SK-N-SH (cell line): ENCODE data around the gene SNCAIP. TPM values are rescaled to one million over a fixed set of nuclear protein-coding genes. Genes with fewer than 3 reads are reported as not detected.

Source experiments
- CTCF ChIA-PET: fragments of 300-600, 350-600 bp; formaldehyde crosslinking; extraction: SDS; loops from one replicate; lab custom pipeline; 2021; lab: Yijun Ruan, JAX
- POLR2A ChIA-PET: fragments of 350-600 bp; sonication (Branson Sonifier 250); formaldehyde crosslinking; extraction: SDS; loops from one replicate; lab custom pipeline; 2020; ENCODE audit warnings: antibody characterized with exemption, inconsistent platforms; lab: Yijun Ruan, JAX
- DNase-seq: peaks from one replicate; pipeline ENCODE4 v3.0.0; 2012
- H2AFZ ChIP-seq: fragments of 200-600 bp; sonication (generic); 2 replicates; pipeline ENCODE4 v1.8.1; 2016; ENCODE audit warnings: antibody characterized with exemption, mild to moderate bottlenecking, low read depth
- H3F3A ChIP-seq: fragments of 200-600 bp; sonication (generic); replicated peaks from 2 replicates; pipeline ENCODE3; 2016; ENCODE audit warnings: antibody characterized with exemption, mild to moderate bottlenecking; ENCODE audit not compliant: insufficient read depth
- H3K27ac ChIP-seq, 2 experiments: fragments of 200-500 bp in 1 of 2; fragments of 200-600 bp in 1 of 2; sonication (Bioruptor generic) in 1 of 2; sonication (generic), shearing (Covaris generic) in 1 of 2; 2 replicates each; pipeline versions ENCODE4 v1.5.1 to v1.6.1; 2014 to 2016; ENCODE audit warnings: low read depth in 2 of 2, inconsistent platforms in 1 of 2, low read length in 1 of 2, mild to moderate bottlenecking in 1 of 2, mixed read lengths in 1 of 2
- H3K27me3 ChIP-seq: fragments of 200-600 bp; sonication (generic), shearing (Covaris generic); 2 replicates; pipeline ENCODE4 v1.6.1; 2016; ENCODE audit warnings: mixed run types; ENCODE audit not compliant: insufficient read depth
- H3K36me3 ChIP-seq, 2 experiments: fragments of 200-500 bp in 1 of 2; fragments of 200-600 bp in 1 of 2; sonication (Bioruptor generic) in 1 of 2; sonication (generic) in 1 of 2; replicated peaks in 1 of 2; 2 replicates each; pipeline versions ENCODE3 to v1.5.1; 2014 to 2016; ENCODE audit warnings: low read length in 1 of 2, mild to moderate bottlenecking in 1 of 2; ENCODE audit not compliant: insufficient read depth in 2 of 2, control insufficient read depth in 1 of 2
- H3K4me1 ChIP-seq, 2 experiments: fragments of 200-500 bp in 1 of 2; fragments of 200-600 bp in 1 of 2; sonication (Bioruptor generic) in 1 of 2; sonication (generic), shearing (Covaris generic) in 1 of 2; 2 replicates each; pipeline versions ENCODE4 v1.5.1 to v1.6.1; 2014 to 2016; ENCODE audit warnings: low read depth in 1 of 2, low read length in 1 of 2, mixed run types in 1 of 2; ENCODE audit not compliant: insufficient read depth in 2 of 2, control insufficient read depth in 1 of 2
- H3K4me2 ChIP-seq: fragments of 200-600 bp; sonication (generic), shearing (Covaris generic); 2 replicates; pipeline ENCODE4 v1.6.1; 2017; ENCODE audit warnings: mixed run types
- H3K4me3 ChIP-seq, 2 experiments: fragments of 200-500 bp in 1 of 2; fragments of 200-600 bp in 1 of 2; sonication (Bioruptor generic) in 1 of 2; sonication (generic), shearing (Covaris generic) in 1 of 2; 2 replicates each; pipeline versions ENCODE4 v1.5.1 to v1.8.1; 2014 to 2016; ENCODE audit warnings: low read depth in 2 of 2, inconsistent platforms in 1 of 2, low read length in 1 of 2, mild to moderate bottlenecking in 1 of 2, mixed read lengths in 1 of 2, moderate library complexity in 1 of 2
- H3K79me2 ChIP-seq: fragments of 200-600 bp; sonication (generic); 2 replicates; pipeline ENCODE4 v1.8.1; 2017; ENCODE audit warnings: mild to moderate bottlenecking; ENCODE audit not compliant: insufficient read depth
- H3K9ac ChIP-seq: fragments of 200-600 bp; sonication (generic); 2 replicates; pipeline ENCODE4 v1.6.1; 2017; ENCODE audit warnings: mixed run types
- H3K9me2 ChIP-seq: fragments of 200-600 bp; sonication (generic); 2 replicates; pipeline ENCODE4 v1.6.1; 2017; ENCODE audit warnings: mixed run types
- H3K9me3 ChIP-seq: fragments of 200-600 bp; sonication (generic); 2 replicates; pipeline ENCODE4 v1.6.1; 2017; ENCODE audit warnings: mixed run types, mild to moderate bottlenecking, moderate library complexity
- H4K20me1 ChIP-seq: fragments of 200-600 bp; sonication (generic); 2 replicates; pipeline ENCODE4 v1.6.1; 2017; ENCODE audit warnings: mild to moderate bottlenecking, mixed run types; ENCODE audit not compliant: insufficient read depth
- ELF1 ChIP-seq: IDR thresholded peaks from 2 replicates; pipeline ENCODE4 v1.4.0; 2012
- EZH2phosphoT487 ChIP-seq: fragments of 200-600 bp; sonication (generic); IDR thresholded peaks from 2 replicates; pipeline ENCODE4 v1.6.1; 2017; ENCODE audit warnings: low read depth, mixed run types, mild to moderate bottlenecking, antibody characterized with exemption, moderate library complexity, borderline replicate concordance
- FOSL2 ChIP-seq: IDR thresholded peaks from 2 replicates; pipeline ENCODE4 v1.4.0; 2012; ENCODE audit warnings: low read depth, mild to moderate bottlenecking, moderate library complexity, borderline replicate concordance
- NFIC ChIP-seq: IDR thresholded peaks from 2 replicates; pipeline ENCODE4 v1.4.0; 2012; ENCODE audit warnings: borderline replicate concordance
- NRF1 ChIP-seq: IDR thresholded peaks from 2 replicates; pipeline ENCODE4 v1.6.1; 2012; ENCODE audit warnings: low read depth, mild to moderate bottlenecking, low read length
- POLR2AphosphoS5 ChIP-seq: IDR thresholded peaks from 2 replicates; pipeline ENCODE4 v1.6.1; 2012; ENCODE audit warnings: low read depth, low read length
- RFX5 ChIP-seq: IDR thresholded peaks from 2 replicates; pipeline ENCODE4 v1.6.1; 2012; ENCODE audit warnings: mild to moderate bottlenecking, improper control_type of control experiment, low read length
- SIN3A ChIP-seq: IDR thresholded peaks from 2 replicates; pipeline ENCODE4 v1.6.1; 2012; ENCODE audit warnings: low read depth, mild to moderate bottlenecking, low read length, moderate library complexity, borderline replicate concordance
- TAF1 ChIP-seq: IDR thresholded peaks from 2 replicates; pipeline ENCODE4 v1.6.1; 2012; ENCODE audit warnings: low read depth, mild to moderate bottlenecking, low read length, moderate library complexity, borderline replicate concordance
- TCF12 ChIP-seq: IDR thresholded peaks from 2 replicates; pipeline ENCODE4 v1.4.0; 2012
- WGBS: methylation state at CpG from one replicate; pipeline ENCODE4 v1.1.6; 2017; ENCODE audit warnings: low lambda C conversion rate; 5-methylcytosine and 5-hydroxymethylcytosine counted together
- polyA plus RNA-seq, 3 experiments: library from polyadenylated mRNA; depleted of rRNA; stranded (reverse); fragments of >200 nt; gene quantifications; 2 replicates each; pipeline ENCODE4 v1.2.3, GENCODE V29; 2012
- TF ChIP-seq, protein P1 (sequence below): IDR thresholded peaks from 2 replicates; pipeline ENCODE4; 2012
- TF ChIP-seq, protein P2 (sequence below): fragments of 150-350 bp; IDR thresholded peaks from 2 replicates; pipeline ENCODE4 v1.6.1; 2017; ENCODE audit warnings: antibody characterized with exemption, low read length, low read depth, borderline replicate concordance
- TF ChIP-seq, protein P3 (sequence below): fragments of 200-600 bp; sonication (generic); IDR thresholded peaks from 2 replicates; pipeline ENCODE4 v1.6.1; 2017; ENCODE audit warnings: antibody characterized with exemption, mild to moderate bottlenecking, moderate library complexity
- TF ChIP-seq, protein P4 (sequence below): IDR thresholded peaks from 2 replicates; pipeline ENCODE4 v1.6.1; 2012; ENCODE audit warnings: mild to moderate bottlenecking, low read depth, low read length, moderate library complexity

Gene SNCAIP
- polyA plus RNA-seq, 1 of the 3 experiments (the other 2 are of a cell fraction): not detected

DNA sequence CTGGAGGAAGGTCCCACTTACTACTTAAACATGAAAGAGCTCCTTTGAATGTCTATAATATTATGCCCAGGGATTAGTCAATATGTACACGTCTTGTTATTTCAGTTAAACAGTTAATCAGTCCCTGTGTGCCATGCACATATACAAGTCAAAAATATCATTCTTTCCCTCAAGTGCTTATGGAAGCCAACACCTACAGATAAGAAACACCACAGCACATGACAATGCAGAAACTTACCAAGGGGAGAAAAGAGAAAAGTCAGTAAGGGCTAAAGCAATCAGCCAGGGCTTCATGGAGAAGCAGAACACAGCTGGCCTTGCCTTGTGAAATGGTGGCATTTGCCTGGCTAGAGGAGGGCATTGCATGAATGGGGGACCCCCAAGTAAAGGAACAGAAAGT, 88.3 kb downstream of the SNCAIP start:
- Histone ChIP-seq H3K9me2 (no peaks in the 10 kb centered on the region), H3K27ac (no peak overlapping the region), H3K27me3 (no peaks in the 10 kb centered on the region), H4K20me1 (no peaks in the 10 kb centered on the region), H3K9ac (no peak overlapping the region), H3K4me1 (peaks cover 0 to 16% of the 10 kb centered on the region in 2 experiments; a peak in 1 of 4 replicates), H2AFZ (no peak overlapping the region), H3K4me3 (no peak overlapping the region), H3K36me3 (no peaks in the 10 kb centered on the region), H3K4me2 (no peak overlapping the region), H3K9me3 (no peaks in the 10 kb centered on the region), H3F3A (no peaks in the 10 kb centered on the region), H3K79me2 (no peaks in the 10 kb centered on the region)
- ChIA-PET CTCF (interaction anchor here (8.3 kb wide), 1 partner anchor 15 kb away, joined by 40 read pairs; no protein-coding TSS in a partner anchor), POLR2A (no interaction called here)
- no peak for DNase-seq
- TF ChIP-seq EZH2phosphoT487: no peak
- TF ChIP-seq, protein P1, sequence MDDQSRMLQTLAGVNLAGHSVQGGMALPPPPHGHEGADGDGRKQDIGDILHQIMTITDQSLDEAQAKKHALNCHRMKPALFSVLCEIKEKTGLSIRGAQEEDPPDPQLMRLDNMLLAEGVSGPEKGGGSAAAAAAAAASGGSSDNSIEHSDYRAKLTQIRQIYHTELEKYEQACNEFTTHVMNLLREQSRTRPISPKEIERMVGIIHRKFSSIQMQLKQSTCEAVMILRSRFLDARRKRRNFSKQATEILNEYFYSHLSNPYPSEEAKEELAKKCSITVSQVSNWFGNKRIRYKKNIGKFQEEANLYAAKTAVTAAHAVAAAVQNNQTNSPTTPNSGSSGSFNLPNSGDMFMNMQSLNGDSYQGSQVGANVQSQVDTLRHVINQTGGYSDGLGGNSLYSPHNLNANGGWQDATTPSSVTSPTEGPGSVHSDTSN: no peak
- TF ChIP-seq RFX5: no peak
- no peak for TF ChIP-seq TCF12
- TF ChIP-seq, protein P2, sequence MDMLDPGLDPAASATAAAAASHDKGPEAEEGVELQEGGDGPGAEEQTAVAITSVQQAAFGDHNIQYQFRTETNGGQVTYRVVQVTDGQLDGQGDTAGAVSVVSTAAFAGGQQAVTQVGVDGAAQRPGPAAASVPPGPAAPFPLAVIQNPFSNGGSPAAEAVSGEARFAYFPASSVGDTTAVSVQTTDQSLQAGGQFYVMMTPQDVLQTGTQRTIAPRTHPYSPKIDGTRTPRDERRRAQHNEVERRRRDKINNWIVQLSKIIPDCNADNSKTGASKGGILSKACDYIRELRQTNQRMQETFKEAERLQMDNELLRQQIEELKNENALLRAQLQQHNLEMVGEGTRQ: no peak
- TF ChIP-seq SIN3A: no peak
- no peak for TF ChIP-seq NRF1
- TF ChIP-seq, protein P3, sequence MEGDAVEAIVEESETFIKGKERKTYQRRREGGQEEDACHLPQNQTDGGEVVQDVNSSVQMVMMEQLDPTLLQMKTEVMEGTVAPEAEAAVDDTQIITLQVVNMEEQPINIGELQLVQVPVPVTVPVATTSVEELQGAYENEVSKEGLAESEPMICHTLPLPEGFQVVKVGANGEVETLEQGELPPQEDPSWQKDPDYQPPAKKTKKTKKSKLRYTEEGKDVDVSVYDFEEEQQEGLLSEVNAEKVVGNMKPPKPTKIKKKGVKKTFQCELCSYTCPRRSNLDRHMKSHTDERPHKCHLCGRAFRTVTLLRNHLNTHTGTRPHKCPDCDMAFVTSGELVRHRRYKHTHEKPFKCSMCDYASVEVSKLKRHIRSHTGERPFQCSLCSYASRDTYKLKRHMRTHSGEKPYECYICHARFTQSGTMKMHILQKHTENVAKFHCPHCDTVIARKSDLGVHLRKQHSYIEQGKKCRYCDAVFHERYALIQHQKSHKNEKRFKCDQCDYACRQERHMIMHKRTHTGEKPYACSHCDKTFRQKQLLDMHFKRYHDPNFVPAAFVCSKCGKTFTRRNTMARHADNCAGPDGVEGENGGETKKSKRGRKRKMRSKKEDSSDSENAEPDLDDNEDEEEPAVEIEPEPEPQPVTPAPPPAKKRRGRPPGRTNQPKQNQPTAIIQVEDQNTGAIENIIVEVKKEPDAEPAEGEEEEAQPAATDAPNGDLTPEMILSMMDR: no peak
- no peak for TF ChIP-seq FOSL2
- WGBS: 32% methylated on average over 1 of the region's 1 CpG

DNA sequence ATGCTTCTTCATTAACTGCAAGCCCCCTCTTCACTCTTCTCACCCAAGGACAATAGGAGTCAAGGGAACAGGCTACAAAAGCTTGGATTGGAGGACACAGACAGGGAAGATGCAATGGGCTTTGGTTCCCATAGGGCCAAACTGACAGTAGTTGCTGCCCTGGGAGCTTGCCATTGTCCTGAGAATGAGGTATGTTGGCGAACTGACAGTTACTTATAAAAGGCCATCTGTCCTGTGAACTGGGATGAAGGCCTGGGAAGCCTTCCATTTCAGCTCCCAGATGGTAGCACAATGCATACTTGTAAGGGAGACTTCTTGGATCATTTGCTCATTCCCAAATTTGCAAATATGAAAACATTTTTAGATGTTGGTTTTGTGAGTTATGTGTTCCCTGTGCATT, 88.9 kb downstream of the SNCAIP start:
- Histone ChIP-seq H3K79me2 (no peaks in the 10 kb centered on the region), H3K9me3 (no peaks in the 10 kb centered on the region), H2AFZ (no peak overlapping the region), H3K27me3 (no peaks in the 10 kb centered on the region), H3K27ac (no peak overlapping the region), H3K9ac (no peak overlapping the region), H3K4me1 (peaks cover 0 to 16% of the 10 kb centered on the region in 2 experiments; a peak in 1 of 4 replicates), H4K20me1 (no peaks in the 10 kb centered on the region), H3K36me3 (no peaks in the 10 kb centered on the region), H3K9me2 (no peaks in the 10 kb centered on the region), H3F3A (no peaks in the 10 kb centered on the region), H3K4me2 (no peak overlapping the region), H3K4me3 (no peak overlapping the region)
- CTCF ChIA-PET: interaction anchor here (8.3 kb wide), 1 partner anchor 15 kb away, joined by 40 read pairs; no protein-coding TSS in a partner anchor
- POLR2A ChIA-PET: no interaction called here
- WGBS: 40% methylated on average over 1 of the region's 1 CpG
- no peak for DNase-seq
- no peak for TF ChIP-seq NFIC
- no peak for TF ChIP-seq ELF1
- TF ChIP-seq, protein P4, sequence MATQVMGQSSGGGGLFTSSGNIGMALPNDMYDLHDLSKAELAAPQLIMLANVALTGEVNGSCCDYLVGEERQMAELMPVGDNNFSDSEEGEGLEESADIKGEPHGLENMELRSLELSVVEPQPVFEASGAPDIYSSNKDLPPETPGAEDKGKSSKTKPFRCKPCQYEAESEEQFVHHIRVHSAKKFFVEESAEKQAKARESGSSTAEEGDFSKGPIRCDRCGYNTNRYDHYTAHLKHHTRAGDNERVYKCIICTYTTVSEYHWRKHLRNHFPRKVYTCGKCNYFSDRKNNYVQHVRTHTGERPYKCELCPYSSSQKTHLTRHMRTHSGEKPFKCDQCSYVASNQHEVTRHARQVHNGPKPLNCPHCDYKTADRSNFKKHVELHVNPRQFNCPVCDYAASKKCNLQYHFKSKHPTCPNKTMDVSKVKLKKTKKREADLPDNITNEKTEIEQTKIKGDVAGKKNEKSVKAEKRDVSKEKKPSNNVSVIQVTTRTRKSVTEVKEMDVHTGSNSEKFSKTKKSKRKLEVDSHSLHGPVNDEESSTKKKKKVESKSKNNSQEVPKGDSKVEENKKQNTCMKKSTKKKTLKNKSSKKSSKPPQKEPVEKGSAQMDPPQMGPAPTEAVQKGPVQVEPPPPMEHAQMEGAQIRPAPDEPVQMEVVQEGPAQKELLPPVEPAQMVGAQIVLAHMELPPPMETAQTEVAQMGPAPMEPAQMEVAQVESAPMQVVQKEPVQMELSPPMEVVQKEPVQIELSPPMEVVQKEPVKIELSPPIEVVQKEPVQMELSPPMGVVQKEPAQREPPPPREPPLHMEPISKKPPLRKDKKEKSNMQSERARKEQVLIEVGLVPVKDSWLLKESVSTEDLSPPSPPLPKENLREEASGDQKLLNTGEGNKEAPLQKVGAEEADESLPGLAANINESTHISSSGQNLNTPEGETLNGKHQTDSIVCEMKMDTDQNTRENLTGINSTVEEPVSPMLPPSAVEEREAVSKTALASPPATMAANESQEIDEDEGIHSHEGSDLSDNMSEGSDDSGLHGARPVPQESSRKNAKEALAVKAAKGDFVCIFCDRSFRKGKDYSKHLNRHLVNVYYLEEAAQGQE: no peak
- no peak for TF ChIP-seq SIN3A
- TF ChIP-seq TAF1: no peak
- no peak for TF ChIP-seq POLR2AphosphoS5
- no peak for TF ChIP-seq FOSL2
- TF ChIP-seq, all 33 proteins: peak for 0
